NCI-H446 treated with DMSO at 0.1 percent for 48 hours (cell line): Measurements from ENCODE around the gene RFPL2.

Experiments used
- DNase-seq: peaks from one replicate; lab custom pipeline; 2025; lab: John Stamatoyannopoulos, UW

The RFPL2 gene

DNA sequence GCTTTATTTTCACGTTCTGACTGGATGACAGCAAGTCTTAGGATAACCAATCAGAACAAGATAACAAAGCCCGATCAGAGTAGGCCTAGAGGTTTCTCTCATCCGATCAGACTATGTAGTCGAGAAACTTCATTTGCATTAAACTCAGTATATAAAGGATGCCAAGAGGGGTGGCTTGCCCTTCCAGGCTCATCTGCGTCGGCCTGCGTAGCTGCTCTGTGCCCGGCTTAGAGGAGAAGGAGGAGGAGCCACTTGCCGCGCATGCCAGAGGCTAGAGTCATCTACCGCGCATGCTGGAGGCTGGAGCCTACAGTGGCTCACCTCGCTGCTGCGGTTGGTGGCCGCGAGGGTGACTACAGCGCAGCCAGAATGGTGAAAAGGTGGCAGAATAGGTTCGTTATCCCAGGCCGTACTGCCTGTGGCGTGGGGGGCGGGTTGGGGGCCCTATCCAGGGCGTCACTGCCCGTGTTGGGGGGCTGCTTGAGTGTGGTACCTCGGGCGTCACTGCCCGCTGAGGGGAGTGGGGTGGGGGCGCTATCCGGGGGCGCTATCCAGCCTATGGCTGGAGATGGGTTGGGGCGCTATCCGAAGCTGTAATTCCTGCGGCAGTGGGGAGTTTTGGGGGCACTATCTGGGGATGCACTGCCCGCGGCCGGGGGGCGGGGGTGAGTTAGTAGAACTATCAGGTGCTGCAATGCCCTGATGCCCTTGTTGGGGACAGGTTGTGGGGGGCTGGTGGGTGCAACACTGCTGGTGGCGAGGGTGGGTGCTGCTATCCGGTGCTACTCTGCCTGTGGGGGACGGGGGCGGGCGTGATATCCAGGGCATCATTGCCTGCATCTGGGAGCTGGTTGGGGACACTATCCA, at the start of gene RFPL2:
TSS of gene RFPL2 (minus strand) at position 218 of the 867 bp plus-strand sequence. CDS start 2,622 bp downstream, outside the sequence.
- DNase-seq = peak; percentile 24

DNA sequence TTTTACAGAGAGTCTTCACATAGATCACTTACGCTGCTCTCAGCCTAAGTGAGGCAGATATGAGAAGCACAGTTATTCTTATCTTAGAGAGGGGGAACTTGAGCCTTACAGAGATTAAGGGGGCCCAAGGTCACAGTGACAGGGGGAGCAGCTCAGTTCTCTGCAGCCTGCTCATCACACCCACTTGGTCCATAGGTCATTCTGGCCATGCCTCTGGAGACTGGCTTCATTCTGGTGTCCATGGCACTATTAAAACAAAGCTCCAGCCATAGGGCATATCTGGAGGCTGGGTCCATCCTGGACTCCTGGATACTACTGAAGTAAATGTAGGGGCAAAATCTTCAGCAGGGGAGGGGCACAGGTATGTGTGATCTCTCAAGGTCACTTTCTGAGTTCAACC, 44.4 kb upstream of the RFPL2 start:
- no peak for DNase-seq

DNA sequence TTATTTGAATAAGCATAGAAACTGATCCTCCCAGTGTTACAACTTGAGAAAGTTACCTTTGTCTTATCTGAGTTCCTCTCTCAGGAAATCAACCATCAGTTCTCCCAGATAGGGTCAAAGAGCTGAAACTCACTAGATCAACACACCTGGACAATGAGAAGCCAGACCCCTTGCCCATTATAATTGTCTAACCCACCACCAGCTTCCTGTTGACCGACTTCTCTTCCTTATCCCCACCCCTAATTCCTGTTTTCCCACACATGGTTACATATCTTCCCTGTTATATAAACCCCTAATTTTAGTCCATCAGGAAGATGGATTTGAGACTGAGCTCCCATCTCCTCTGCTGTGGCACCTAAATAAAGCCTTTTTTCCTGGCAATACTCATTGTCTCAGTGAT, 43.4 kb upstream of the RFPL2 start:
- DNase-seq = no peak

DNA sequence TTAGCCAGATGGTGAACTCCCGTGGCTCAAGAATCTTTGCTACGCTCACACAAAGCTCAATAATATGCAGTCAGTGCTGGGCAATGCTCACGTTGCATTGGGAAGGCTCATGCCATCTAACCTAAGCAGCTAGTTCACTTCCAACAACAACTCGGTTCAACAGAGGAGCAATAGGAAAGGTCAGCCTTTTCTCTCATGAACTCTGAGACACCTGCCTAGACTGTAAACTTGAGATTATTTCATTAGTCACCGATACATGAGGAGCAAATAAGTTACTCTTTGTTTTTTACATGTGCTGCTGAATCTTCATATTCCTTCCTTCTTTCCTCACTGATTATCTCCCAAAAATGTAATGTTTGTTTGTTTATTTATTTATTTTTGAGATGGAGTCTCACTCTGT, 41.3 kb upstream of the RFPL2 start:
- DNase-seq = no peak

DNA sequence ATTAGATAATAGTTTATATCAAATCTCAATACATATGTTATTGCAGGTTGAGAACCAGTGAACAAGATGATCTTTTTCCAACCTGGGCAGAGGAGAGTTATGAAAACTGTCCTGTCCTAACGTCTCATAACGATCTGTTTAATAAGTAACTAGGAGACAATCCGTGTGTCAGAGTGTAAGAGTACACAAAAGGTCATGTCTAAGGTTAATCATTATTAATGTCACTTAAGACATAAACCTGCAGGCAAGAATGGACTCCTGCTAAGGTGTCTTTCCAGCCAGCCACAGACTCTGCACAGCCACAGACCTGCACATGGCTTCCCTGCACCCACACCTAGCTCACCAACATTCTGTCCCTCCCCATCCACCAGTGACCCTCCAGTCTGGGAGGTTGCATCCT, 40.2 kb upstream of the RFPL2 start:
- DNase-seq = no peak

DNA sequence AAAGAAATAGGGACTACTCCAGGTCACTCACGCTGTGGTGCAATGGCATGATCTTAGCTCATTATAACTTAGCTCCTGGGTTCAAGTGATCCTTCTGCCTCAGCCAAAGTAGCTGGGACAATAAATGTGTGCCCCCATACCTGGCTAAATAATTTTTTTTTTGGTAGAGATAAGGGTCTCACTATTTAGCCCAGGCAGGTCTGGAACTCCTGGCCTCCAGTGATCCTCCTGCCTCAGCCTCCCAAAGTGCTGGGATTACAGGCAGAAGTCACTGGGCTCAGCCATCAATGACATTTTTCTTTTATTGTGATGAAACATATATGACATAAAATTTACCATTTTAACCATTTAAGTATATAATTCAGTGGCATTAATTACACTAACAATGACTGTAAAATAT, 39.7 kb upstream of the RFPL2 start:
- DNase-seq = no peak

DNA sequence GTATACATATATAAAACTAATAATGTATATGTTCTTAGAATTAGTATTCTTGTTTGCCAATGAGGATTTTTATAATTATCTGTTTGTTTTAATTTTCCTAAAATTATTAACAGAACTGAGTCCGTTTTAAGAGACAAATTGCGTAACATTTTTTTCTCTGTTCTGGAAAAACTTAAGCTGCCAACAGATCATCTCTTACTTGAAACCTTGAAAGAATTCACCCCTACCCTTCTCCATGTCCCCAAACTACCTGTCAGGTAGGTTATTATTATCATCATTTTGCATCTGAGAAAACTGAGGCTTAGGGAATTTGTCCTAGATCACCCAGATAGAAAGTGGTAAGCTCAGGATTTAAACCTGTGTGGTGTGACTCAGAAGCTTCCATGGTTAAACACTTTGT, 35.6 kb upstream of the RFPL2 start:
- DNase-seq = no peak

DNA sequence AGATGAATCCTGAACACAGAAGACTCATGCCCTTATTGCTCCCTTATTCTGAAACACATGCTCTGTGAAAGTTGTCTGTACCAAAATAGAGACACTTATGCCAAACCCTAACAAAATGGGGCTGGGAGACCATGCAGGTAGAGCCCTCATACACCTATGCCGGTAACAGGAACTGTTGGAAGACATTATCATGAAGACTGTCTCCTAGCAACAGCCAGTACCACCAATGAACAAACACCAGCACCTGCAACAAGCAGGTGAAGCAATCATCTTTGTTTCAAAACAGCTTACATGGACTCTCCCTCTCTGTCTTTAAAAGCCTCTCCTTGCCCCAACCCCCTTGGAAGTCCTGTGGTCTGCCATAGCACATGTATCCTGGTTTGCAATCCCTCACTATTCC, 33.0 kb upstream of the RFPL2 start:
- DNase-seq = no peak

DNA sequence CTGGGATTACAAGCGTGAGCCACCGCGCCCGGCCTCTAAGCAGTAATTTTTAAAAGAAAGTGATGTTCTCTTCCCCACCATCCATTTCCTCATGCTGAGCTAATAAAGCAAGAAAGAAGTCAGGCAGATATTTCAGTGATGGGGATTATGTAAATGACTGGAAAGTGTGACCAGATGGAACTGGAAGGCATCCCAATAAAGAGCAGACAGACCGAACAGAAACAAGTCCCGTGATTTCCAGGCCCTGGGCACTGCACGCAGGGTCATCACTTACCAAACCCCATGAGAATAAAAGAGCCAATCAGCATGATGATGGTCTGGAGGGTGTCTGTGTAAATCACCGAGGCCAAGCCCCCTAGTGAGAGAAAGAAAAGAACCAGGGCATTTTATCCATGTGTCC, 32.1 kb upstream of the RFPL2 start:
- DNase-seq = no peak

DNA sequence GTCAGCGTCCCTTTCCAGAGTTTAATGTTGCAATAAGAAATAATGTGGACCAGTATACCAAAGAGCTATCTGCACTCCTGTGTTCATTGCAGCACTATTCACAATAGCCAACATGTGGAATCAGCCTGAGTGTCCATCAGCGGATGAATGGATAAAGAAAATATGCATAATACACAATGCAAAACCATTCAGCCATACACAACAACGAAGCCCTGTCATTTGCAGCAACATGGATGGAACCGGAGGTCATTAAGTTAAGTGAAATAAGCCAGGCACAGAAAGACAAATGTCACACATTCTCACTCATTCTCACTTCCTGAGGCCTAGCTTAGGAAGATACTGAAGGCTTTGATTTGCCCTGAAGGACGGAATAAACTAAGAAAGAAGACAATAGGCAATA, 28.2 kb upstream of the RFPL2 start:
- no peak for DNase-seq

DNA sequence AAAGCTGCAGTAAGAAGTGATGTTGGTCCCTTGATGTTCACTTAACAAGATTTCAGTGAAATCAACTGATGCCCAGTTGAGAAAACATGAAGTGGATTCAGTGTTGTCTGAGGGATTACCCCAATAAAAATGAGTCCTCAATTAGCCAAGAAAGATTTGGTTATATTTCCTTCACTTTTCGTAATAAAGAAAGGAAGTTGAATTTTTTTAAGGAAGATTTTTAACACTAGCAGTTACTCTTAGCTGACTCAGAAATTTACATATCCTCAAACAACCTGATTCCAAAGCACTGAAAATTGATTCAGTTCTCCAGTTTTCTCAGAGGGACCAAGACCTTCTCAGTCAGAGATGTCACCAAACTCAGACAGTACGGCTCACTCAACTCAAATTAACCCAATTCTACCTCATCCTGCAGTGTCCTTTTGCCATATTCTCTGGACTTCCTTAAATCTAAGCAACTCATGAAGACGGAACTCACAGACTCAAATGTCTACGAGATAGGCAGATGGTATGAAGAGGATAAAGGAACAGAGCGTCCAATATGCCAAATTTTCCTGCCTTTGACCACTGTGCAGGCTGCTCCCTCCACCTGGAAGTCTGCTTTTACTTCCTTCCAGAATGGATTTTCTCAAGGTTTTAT, 27.4 kb upstream of the RFPL2 start:
- DNase-seq = no peak

DNA sequence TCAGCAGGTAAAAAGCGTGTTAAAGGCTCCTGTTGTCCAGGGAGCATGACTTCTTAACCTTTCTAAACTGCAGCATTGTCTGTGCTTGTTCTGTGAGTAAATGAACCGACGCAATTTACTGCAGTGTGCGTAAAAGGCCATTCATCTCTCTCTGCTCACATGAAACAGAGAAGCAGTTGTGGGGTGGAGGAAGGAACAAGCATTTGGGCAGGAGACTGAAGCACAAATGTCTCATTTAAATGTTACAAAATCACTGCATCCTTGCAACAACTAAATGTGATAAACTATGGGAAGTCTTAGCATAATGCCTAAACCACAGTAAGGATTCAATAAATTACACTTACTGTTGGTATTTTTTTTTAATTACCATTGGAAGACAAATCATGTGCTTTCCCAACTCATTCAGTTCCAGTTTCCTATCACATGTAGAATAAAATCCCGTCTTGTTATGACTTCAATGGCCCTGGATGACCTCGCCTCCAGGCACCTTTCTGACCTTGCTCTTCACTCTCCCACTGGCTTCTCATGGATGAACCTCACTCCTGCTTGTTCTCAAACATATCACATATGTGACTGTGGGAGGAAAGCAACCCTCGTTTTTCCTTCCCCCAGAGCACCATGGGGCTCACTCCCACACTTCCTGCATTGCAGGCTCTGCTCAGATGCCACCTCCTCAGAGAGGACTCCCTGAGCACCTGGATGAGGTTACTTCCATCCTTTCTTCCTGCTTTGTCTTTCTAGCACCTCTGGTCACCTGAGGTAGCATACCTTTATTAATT, 21.6 kb upstream of the RFPL2 start:
- no peak for DNase-seq

DNA sequence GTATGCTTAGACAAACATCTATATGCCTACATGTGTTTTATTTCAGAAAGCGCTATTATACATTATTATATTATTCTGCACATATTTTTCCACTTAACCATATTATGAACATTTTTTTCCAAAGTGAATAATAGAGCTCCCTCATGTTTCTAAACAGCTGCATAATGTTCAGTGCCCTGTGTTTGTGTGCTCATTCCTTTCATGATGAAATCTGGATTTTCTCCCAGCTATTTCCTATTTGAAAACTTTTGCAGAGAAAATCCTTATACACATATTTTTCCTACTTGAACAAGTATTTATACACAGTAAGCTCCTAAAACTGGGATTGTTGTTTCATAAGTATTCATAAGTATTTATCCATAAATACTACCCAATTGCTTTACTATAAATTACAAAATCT, 18.1 kb upstream of the RFPL2 start:
- no peak for DNase-seq

DNA sequence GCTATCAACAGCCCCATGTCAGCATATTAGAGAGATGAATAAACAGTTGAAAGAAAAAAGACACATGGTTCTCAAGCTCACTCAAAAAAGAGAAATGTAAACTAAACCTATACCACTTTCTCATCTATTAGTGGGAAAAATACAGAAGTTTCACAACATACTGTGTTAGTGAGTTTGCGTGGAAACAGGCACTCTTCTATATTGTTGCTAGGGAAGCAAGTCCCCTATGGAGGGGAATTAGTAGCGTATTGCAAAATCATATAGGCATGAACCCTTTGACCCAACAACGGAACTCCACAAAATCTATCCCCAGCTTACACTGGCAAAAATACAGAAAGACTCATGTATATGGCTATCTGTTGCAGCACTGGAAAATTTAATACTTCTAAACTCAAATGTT, 14.2 kb upstream of the RFPL2 start:
- DNase-seq = no peak

DNA sequence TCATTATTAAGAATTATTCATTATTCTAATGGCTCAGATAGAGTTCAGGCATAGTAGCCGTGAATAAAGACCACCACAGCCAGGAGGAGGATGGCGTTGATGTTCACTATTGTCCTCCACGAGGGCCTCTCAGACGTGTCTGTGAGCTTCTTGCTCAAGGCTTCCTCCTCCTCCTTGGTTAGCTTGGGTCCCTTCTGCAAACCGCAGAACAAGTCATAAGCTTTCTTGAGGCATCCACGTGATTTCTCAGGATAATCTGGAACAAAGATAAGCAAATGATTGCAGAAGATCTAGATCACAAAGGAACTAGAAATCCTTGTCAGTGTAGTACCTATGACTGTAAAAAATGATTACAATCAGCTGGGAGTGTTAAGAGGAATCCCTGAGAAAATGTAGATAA, 13.6 kb upstream of the RFPL2 start:
- DNase-seq = no peak

DNA sequence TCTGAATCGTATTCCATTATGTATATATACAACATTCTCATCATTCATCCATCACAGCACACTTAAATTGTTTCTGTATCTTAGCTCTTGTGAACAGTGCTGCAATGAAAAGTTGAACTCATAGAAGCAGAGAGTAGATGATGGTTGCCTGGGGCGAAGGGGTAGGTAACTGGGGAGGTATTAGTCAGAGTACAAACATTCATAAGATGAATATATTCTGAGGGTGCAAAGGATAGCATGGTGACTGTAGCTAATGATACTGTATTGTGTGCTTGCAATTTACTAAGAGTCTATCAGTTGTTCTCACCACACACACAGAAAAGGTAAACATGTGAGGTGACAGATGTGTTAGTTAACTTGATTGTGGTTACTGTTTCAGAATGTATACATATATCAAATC, 12.6 kb upstream of the RFPL2 start:
- DNase-seq = no peak

DNA sequence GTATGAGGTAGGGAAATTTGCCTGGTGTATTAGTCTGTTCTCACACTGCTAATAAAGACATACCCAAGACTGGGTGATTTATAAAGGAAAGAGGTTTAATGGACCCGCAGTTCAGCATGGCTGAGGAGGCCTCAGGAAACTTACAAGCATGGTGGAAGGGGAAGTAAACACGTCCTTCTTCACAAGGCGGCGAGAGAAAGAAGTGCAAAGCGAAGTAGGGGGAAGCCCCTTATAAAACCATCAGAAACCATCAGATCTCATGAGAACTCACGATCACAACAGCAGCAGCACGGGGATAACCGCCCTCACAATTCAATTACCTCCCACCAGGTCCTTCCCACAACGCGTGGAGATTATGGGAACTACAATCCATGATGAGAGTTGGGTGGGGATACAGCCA, 12.0 kb upstream of the RFPL2 start:
- DNase-seq = no peak

DNA sequence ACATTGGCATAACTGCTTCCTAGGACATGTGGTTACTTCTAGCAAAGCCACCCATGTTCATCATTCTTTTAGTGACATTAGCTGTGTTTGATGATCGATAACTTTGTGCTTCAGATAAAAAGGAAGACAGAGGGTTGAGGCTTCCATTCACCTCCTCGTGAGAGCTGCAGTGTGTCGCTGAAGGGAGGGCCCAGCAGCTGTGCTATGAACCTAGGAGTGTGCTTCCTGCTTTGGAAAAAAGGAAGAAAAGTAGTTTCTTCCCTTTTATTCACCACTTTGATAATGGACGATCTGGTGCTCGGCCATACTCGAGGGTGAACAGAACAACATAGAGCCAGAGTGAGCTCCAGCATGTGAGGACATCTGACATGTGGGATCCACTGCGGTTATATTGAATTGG, 6.1 kb upstream of the RFPL2 start:
- DNase-seq = no peak

DNA sequence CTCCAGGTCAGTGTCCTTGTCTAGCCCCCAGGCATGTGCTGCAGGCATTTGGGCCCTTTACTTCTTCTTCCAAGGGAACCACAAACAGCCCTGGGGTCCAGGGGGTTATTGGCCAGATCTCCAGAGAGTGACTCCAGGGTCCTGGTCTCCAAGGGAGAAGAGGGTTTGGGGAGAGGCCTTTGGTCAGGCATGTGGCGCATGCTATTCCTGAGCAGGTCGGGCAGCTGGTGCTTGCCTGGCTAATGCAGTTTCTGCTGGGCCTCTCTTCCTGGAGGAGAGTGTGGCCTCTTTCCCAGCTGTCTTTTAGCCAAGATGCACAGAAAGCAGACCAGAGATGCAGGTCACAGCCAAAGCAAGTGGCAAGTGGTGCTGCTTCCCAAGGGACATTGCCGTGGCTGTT, 3.8 kb upstream of the RFPL2 start:
- DNase-seq = no peak

DNA sequence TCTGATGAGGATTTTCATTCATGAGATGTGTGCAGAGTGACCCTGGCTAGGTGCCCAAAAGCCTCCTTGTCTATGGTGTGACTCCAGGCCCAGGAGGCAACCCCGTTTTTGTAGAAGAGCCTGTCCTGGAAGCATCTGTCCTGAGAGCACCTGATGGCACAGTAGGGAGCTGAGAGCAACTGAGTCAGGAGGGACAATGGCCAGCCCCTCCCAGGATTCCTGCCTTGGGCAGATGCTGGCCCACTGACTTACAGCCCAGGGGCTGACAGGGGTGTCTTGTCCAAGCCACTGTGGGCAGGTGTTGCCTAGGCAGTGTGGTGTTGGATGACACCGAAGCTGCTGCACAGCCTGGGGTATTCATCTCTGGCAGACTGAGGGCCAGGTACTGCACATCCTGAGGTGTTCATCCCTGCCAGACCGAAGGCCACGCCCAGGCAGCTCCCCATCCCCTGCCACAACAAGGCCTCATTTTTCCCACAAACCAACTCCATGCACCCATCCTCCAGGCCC, 3.2 kb upstream of the RFPL2 start:
- DNase-seq = no peak

DNA sequence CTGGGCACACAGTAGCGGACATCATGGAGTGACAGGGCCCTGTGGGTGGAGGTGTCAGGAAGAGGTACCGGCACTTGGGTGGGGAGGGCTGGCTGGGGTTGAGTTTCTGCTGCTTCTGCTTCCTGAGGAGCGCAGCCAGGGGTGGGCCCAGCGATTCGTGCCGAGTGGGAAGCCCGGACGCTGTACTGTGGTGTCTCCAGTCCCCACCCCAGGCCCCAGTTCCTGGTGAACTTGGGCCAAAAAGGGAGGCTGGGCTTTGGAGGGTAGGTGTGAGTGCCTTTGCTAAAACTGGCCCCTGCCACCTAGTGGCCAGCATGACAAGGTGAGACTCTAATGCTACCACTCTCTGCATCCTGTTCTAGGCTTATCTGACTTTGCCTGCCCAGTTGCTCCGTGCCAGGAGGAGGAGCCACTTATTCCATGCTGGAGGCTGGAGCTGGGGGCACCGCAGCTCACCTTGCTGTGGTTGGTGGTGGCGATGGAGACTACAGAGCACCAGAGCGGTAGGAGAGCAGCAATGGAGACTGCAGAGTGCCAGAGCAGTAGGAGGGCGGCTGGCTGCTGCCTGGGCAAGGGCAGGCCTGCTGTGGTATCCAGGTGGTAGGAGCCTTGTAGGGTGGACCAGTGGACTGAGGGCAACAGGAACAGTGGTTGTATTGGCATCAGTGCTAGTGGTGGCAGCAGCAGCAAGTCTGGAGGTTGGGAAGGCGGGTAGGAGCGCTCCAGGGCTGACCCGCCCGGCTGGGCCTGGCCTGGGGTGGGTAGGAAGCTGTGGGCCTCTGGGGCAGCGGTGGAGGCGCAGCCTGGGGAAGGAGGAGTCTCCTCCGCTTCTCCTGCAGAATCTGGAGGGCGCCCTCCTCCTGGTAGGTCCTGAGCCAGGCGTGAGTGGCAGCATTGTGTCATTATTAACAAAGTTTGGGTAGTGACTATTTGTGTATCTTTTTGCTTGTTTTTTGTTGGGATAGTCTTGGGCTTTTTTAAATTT, 2.2 kb upstream of the RFPL2 start:
- DNase-seq = no peak
